ENCODE data around the gene KLK4. TPM values are rescaled to one million over a fixed set of nuclear protein-coding genes. Genes with fewer than 3 reads are reported as not detected.

Gene KLK4
- total and polyA plus RNA-seq, 9 of the 15 experiments (the other 6 are each of a cell fraction or from before 2014, with no cell fraction given) = not detected

- TF ChIP-seq SMARCE1 (IDR thresholded peaks at IDR 0.05) = peak; percentile 74
- peak; percentile 53; the same call in 1 of the 2 replicates for TF ChIP-seq FOSL1 (tag; conservative IDR thresholded peaks at IDR 0.05)
- TF ChIP-seq, protein P1, sequence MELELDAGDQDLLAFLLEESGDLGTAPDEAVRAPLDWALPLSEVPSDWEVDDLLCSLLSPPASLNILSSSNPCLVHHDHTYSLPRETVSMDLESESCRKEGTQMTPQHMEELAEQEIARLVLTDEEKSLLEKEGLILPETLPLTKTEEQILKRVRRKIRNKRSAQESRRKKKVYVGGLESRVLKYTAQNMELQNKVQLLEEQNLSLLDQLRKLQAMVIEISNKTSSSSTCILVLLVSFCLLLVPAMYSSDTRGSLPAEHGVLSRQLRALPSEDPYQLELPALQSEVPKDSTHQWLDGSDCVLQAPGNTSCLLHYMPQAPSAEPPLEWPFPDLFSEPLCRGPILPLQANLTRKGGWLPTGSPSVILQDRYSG (tag; conservative IDR thresholded peaks at IDR 0.05; ENCODE audit: low read depth) = no peak
- TF ChIP-seq ELK3 (CRISPR knock-in tag; IDR thresholded peaks at IDR 0.05) = no peak
- TF ChIP-seq ZNF316 (IDR thresholded peaks at IDR 0.05) = no peak
- no peak for TF ChIP-seq ZNF282 (CRISPR knock-in tag; IDR thresholded peaks at IDR 0.05)
- TF ChIP-seq, protein P2, sequence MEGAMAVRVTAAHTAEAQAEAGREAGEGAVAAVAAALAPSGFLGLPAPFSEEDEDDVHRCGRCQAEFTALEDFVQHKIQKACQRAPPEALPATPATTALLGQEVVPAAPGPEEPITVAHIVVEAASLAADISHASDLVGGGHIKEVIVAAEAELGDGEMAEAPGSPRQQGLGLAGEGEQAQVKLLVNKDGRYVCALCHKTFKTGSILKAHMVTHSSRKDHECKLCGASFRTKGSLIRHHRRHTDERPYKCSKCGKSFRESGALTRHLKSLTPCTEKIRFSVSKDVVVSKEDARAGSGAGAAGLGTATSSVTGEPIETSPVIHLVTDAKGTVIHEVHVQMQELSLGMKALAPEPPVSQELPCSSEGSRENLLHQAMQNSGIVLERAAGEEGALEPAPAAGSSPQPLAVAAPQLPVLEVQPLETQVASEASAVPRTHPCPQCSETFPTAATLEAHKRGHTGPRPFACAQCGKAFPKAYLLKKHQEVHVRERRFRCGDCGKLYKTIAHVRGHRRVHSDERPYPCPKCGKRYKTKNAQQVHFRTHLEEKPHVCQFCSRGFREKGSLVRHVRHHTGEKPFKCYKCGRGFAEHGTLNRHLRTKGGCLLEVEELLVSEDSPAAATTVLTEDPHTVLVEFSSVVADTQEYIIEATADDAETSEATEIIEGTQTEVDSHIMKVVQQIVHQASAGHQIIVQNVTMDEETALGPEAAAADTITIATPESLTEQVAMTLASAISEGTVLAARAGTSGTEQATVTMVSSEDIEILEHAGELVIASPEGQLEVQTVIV (CRISPR knock-in tag; IDR thresholded peaks at IDR 0.05; ENCODE audit: borderline replicate concordance) = no peak
- TF ChIP-seq ZMIZ1 (IDR thresholded peaks at IDR 0.05; ENCODE audit: low read depth in 2 of 2, low read length in 2 of 2) = 0 out of 4 replicates have a peak, but pooled peaks of 1 of the 2 experiments have one; percentile 16
- no peak for TF ChIP-seq ZNF134 (CRISPR knock-in tag; conservative IDR thresholded peaks at IDR 0.05)
- no peak for TF ChIP-seq ZFP30 (CRISPR knock-in tag; IDR thresholded peaks at IDR 0.05; ENCODE audit: borderline replicate concordance)
- TF ChIP-seq ADNP (tag; IDR thresholded peaks at IDR 0.05) = no peak
- TF ChIP-seq USF2 (CRISPR knock-in tag; IDR thresholded peaks at IDR 0.05) = no peak
- peak; percentile 92 for TF ChIP-seq CREM (IDR thresholded peaks at IDR 0.05; ENCODE audit: low read depth)
- no peak for TF ChIP-seq OTX1 (CRISPR knock-in tag; IDR thresholded peaks at IDR 0.05)
- TF ChIP-seq GTF2F1 (IDR thresholded peaks at IDR 0.05; ENCODE audit: low read depth, low read length) = no peak
- TF ChIP-seq POLR2AphosphoS2 (IDR thresholded peaks at IDR 0.05; ENCODE audit: low read length) = no peak
- TF ChIP-seq DEAF1 (CRISPR knock-in tag; IDR thresholded peaks at IDR 0.05) = no peak
- TF ChIP-seq CHCHD3 (CRISPR knock-in tag; IDR thresholded peaks at IDR 0.05) = no peak
- peak in 1 of 2 experiments; percentile 59; a peak in 1 of 4 replicates for TF ChIP-seq MAZ (CRISPR knock-in tag; conservative IDR thresholded peaks at IDR 0.05 in 1 of 2, IDR thresholded peaks at IDR 0.05 in 1 of 2)
These were observed 32.3 kb downstream of the KLK4 start (continued) for GRCh38 chr19:50878851-50879250.

Data from K562 (cell line).